Activated CD4-positive, alpha-beta T cell treated with anti-CD3 and anti-CD28 coated beads for 1 hour (primary cell): ENCODE results near the gene ST8SIA3.
"Not testable (repeated sequence)": the region's sequence is repeated elsewhere in the genome, so short reads cannot be mapped to it uniquely, and the experiment has no call there.

ENCODE experiments used
- DNase-seq: peaks from one replicate; pipeline ENCODE4 v3.0.0-alpha.2; 2020

ST8SIA3 gene

GRCh38 chr18:57372444-57372843, 20.1 kb downstream of the ST8SIA3 start:
- no peak for DNase-seq

GRCh38 chr18:57373017-57373416, 20.7 kb downstream of the ST8SIA3 start:
- no peak for DNase-seq

GRCh38 chr18:57376503-57376902, 24.1 kb downstream of the ST8SIA3 start:
- no peak for DNase-seq

GRCh38 chr18:57389271-57389670, 36.9 kb downstream of the ST8SIA3 start:
- DNase-seq = no peak

GRCh38 chr18:57390044-57390443, 37.7 kb downstream of the ST8SIA3 start:
- no peak for DNase-seq

GRCh38 chr18:57394749-57395148, 42.4 kb downstream of the ST8SIA3 start:
- not testable (repeated sequence) for DNase-seq

GRCh38 chr18:57396831-57397230, 44.5 kb downstream of the ST8SIA3 start:
- not testable (repeated sequence) for DNase-seq

GRCh38 chr18:57397440-57398132, 45.2 kb downstream of the ST8SIA3 start:
- no peak for DNase-seq

GRCh38 chr18:57404345-57404744, 52.0 kb downstream of the ST8SIA3 start:
- DNase-seq = no peak

GRCh38 chr18:57409650-57410049, 57.3 kb downstream of the ST8SIA3 start:
- no peak for DNase-seq

GRCh38 chr18:57410749-57411148, 58.4 kb downstream of the ST8SIA3 start:
- no peak for DNase-seq

GRCh38 chr18:57416542-57416941, 64.2 kb downstream of the ST8SIA3 start:
- DNase-seq = no peak
